GM19467 (cell line): ENCODE data around the gene HNRNPM.

Experiments
- ATAC-seq: cut with Tn5 transposase; IDR thresholded peaks from one replicate; pipeline ENCODE4 v1.9.1; 2021; ENCODE audit warnings: mild to moderate bottlenecking, moderate library complexity; ENCODE audit not compliant: unreplicated experiment

HNRNPM gene

GRCh38 chr19:8459520-8460270, 14.9 kb downstream of the HNRNPM start:
- no peak for ATAC-seq

GRCh38 chr19:8460516-8461298, 15.9 kb downstream of the HNRNPM start:
- no peak for ATAC-seq

GRCh38 chr19:8461376-8461775, 16.6 kb downstream of the HNRNPM start:
- ATAC-seq = no peak

- no peak for ATAC-seq
These were observed 17.1 kb downstream of the HNRNPM start for GRCh38 chr19:8461891-8462290.

- ATAC-seq = no peak
These were observed 17.8 kb downstream of the HNRNPM start for GRCh38 chr19:8462571-8462970.

- no peak for ATAC-seq
These were observed 18.6 kb downstream of the HNRNPM start for GRCh38 chr19:8463365-8463764.

GRCh38 chr19:8466018-8466417, 21.2 kb downstream of the HNRNPM start:
- no peak for ATAC-seq

GRCh38 chr19:8468124-8468523, 23.3 kb downstream of the HNRNPM start:
- ATAC-seq = no peak

- ATAC-seq = no peak
These were observed 24.1 kb downstream of the HNRNPM start for GRCh38 chr19:8468761-8469373.

GRCh38 chr19:8469613-8470368, 25.0 kb downstream of the HNRNPM start:
- ATAC-seq = no peak

- peak; percentile 53 for ATAC-seq
These were observed 29.1 kb downstream of the HNRNPM start for GRCh38 chr19:8473648-8474476.

- no peak for ATAC-seq
These were observed 30.2 kb downstream of the HNRNPM start for GRCh38 chr19:8475005-8475404.

GRCh38 chr19:8476524-8476923, 31.7 kb downstream of the HNRNPM start:
- no peak for ATAC-seq

GRCh38 chr19:8477889-8478288, 33.1 kb downstream of the HNRNPM start:
- no peak for ATAC-seq

- no peak for ATAC-seq
These were observed 33.8 kb downstream of the HNRNPM start for GRCh38 chr19:8478598-8478997.

GRCh38 chr19:8481201-8481600, 36.4 kb downstream of the HNRNPM start:
- no peak for ATAC-seq

- ATAC-seq = no peak
These were observed 36.8 kb downstream of the HNRNPM start for GRCh38 chr19:8481616-8482015.

GRCh38 chr19:8482696-8483095, 37.9 kb downstream of the HNRNPM start:
- no peak for ATAC-seq

- no peak for ATAC-seq
These were observed 38.4 kb downstream of the HNRNPM start for GRCh38 chr19:8483165-8483564.

GRCh38 chr19:8484331-8484894, 39.6 kb downstream of the HNRNPM start:
- ATAC-seq = no peak
